WERI-Rb-1 (cell line): ENCODE measurements around the gene MX1.

ENCODE experiments used
- DNase-seq: peaks from one replicate; pipeline ENCODE4 v3.0.0-alpha.2; 2020
- H3K27ac ChIP-seq: fragments of 250-450 bp; sonication (Bioruptor Pico); 2 replicates; pipeline ENCODE4 v1.5.1; 2020; ENCODE audit warnings: mild to moderate bottlenecking, moderate library complexity
- H3K27me3 ChIP-seq: fragments of 250-450 bp; sonication (Bioruptor Pico); 2 replicates; pipeline ENCODE4 v1.5.1; 2021; ENCODE audit warnings: mild to moderate bottlenecking, low read depth, moderate library complexity; ENCODE audit not compliant: insufficient read depth, severe bottlenecking
- H3K36me3 ChIP-seq: fragments of 250-450 bp; sonication (Bioruptor Pico); 2 replicates; pipeline ENCODE4 v1.5.1; 2020; ENCODE audit warnings: mild to moderate bottlenecking, moderate library complexity
- H3K4me3 ChIP-seq: 2 replicates; pipeline ENCODE4 v1.5.1; 2011; ENCODE audit warnings: low read depth, mild to moderate bottlenecking, control low read depth, low read length
- H3K9me3 ChIP-seq: fragments of 250-450 bp; sonication (Bioruptor Pico); 2 replicates; pipeline ENCODE4 v1.5.1; 2021; ENCODE audit warnings: mild to moderate bottlenecking, moderate library complexity; ENCODE audit not compliant: severe bottlenecking
- TF ChIP-seq, protein P1 (sequence below): IDR thresholded peaks from 2 replicates; pipeline ENCODE4 v1.5.1; 2011; ENCODE audit warnings: low read depth, mild to moderate bottlenecking, control low read depth, inconsistent platforms, low read length

Gene MX1

DNA sequence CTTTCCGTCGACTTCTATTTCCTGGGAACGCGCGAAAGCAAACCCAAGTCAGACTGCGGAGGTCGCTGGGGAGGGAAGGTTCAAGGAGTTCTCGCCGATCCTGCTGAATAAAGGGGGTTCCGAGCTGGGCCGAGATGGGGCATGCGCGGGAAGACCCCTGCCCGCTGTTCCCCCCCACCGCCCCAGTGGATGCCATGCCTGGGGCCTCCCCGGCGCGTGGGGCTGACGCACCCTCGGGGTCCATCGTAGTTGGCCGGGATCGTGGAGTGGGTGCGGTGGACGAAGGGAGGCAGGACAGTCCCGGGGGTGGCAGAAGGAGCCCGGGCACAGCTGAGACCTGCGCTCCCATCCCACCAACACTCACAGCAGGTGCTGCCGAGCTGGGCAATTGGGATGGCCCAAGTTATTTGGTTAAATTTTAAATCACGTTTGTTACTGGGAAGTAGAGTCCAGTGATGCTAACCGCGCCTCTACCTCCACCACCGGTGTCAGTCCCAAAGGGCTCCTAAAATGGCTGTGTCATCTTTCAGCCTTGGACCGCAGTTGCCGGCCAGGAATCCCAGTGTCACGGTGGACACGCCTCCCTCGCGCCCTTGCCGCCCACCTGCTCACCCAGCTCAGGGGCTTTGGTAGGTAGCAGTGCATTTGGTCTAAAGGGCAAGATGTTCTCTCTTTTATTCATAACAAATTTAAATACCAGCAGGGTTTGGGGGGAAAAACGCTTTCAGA is 801 bp downstream of the MX1 start:
- H3K36me3 ChIP-seq = no peaks in the 10 kb centered on the region
- DNase-seq = no peak
- H3K27me3 ChIP-seq = no peaks in the 10 kb centered on the region
- H3K9me3 ChIP-seq = no peaks in the 10 kb centered on the region
- H3K27ac ChIP-seq = no peak overlapping the region
- no peak overlapping the region for H3K4me3 ChIP-seq
- TF ChIP-seq, protein P1, sequence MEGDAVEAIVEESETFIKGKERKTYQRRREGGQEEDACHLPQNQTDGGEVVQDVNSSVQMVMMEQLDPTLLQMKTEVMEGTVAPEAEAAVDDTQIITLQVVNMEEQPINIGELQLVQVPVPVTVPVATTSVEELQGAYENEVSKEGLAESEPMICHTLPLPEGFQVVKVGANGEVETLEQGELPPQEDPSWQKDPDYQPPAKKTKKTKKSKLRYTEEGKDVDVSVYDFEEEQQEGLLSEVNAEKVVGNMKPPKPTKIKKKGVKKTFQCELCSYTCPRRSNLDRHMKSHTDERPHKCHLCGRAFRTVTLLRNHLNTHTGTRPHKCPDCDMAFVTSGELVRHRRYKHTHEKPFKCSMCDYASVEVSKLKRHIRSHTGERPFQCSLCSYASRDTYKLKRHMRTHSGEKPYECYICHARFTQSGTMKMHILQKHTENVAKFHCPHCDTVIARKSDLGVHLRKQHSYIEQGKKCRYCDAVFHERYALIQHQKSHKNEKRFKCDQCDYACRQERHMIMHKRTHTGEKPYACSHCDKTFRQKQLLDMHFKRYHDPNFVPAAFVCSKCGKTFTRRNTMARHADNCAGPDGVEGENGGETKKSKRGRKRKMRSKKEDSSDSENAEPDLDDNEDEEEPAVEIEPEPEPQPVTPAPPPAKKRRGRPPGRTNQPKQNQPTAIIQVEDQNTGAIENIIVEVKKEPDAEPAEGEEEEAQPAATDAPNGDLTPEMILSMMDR = no peak

DNA sequence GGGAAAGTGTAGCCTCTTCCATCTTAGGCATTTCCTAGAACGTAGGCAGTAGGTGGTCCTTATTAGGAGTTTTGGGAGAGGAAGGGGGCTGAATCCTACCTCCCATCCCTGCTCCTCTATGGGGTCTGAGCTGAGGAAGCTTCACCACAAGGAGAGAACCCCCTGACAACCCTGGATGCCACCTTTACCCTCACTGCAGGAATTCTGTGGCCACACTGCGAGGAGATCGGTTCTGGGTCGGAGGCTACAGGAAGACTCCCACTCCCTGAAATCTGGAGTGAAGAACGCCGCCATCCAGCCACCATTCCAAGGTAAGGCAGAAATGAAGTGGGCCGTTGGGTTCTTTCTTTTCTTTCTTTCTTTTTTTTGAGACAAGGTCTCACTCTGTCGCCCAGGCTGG is 1.5 kb downstream of the MX1 start:
- Histone ChIP-seq H3K4me3 (no peak overlapping the region), H3K27me3 (no peaks in the 10 kb centered on the region), H3K36me3 (no peaks in the 10 kb centered on the region), H3K27ac (no peak overlapping the region), H3K9me3 (no peaks in the 10 kb centered on the region)
- DNase-seq = no peak
- TF ChIP-seq, protein P1 = no peak

DNA sequence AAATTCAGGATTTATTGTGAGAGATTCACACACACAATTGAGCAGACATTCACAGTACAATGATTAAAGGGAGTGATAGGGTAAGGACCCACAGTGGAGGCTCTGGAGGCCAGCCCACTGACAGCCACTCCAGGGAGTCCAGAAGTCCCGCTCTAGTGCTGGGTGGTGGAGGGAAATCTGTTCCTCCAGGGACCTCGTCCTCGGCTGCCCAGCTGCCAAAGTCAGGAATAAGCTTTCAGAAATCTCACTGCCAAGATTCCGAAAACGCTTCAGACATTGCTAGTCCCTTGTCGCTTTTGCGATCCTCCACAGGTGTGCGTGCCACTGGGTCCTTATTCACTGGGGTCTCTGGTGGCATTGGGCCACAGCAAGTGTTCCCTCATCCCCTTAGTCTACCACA is 2.3 kb downstream of the MX1 start:
- Histone ChIP-seq H3K36me3 (no peaks in the 10 kb centered on the region), H3K9me3 (no peaks in the 10 kb centered on the region), H3K4me3 (no peak overlapping the region), H3K27ac (no peak overlapping the region), H3K27me3 (no peaks in the 10 kb centered on the region)
- TF ChIP-seq, protein P1 = no peak
- no peak for DNase-seq

DNA sequence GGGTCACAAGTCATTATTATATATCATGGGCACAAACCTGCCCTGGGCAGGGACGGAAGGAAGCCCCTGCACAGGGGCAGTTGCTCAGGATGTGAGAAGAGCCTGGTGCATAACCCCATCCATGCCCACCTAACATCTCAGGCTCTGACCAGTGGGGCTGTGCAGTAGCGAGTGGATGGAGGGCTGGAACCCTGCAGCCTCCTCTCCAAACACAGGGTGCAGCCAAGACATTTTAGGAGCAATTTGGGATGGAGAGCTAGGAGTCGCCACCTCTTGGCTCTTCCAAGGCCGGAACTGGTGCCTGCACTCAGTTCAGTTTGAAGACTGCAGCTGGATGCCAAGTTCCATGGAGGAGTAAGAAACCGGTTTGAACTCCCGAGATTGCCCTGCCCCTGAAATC is 2.8 kb downstream of the MX1 start:
- TF ChIP-seq, protein P1 = no peak
- Histone ChIP-seq H3K27me3 (no peaks in the 10 kb centered on the region), H3K9me3 (no peaks in the 10 kb centered on the region)

DNA sequence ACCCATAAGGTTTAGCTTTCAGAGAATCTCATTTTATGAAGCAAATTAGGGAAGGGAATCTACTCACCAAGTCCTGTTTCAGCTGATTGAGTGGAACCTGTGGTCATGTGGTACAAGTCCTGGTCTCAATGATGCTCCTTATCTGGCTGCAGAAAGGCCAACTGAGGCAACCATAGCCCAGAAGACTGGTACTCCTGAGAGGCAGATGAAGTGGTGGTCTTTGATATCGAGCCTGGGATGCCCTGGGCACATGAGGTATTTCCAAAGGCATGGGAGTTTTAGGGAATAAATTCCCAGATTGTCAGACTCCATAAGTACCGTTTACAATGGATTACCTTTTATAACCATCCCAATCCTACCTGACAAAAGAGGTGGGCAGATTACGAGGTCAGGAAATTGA is 3.3 kb downstream of the MX1 start:
- DNase-seq = no peak
- H3K9me3 ChIP-seq = no peaks in the 10 kb centered on the region
- no peaks in the 10 kb centered on the region for H3K27me3 ChIP-seq
- H3K4me3 ChIP-seq = no peak overlapping the region
- no peaks in the 10 kb centered on the region for H3K36me3 ChIP-seq
- H3K27ac ChIP-seq = no peak overlapping the region
- TF ChIP-seq, protein P1 = no peak

More for the DNA sequence above, 2.8 kb downstream of the MX1 start:
- DNase-seq = no peak
- no peak overlapping the region for H3K4me3 ChIP-seq
- no peaks in the 10 kb centered on the region for H3K36me3 ChIP-seq
- no peak overlapping the region for H3K27ac ChIP-seq
